ENCODE results near the gene TPRG1. TPM values are rescaled to one million over a fixed set of nuclear protein-coding genes. Genes with fewer than 3 reads are reported as not detected.

TPRG1 gene
- total RNA-seq, 1 donor from 2014 or later, result 11.6 TPM

DNA sequence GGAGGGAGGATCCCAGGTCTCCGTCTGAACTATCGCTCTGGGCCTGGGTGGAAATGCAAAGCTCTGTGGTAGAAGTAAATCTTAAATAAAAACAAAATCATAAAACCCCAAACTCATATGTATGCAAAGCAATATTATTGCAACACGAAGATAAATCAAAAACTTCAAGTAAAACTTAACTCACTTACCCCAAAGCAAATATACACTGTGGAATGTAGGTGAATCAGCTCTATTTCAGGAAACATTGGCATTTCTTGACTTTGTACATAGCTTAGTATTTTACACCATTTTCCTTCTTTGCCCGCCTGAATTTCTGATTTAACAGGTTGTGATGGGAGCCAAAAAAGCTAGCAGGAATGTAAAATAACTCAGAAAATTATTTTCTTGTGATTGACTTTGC is 126.2 kb downstream of the TPRG1 start:
- no peak for DNase-seq (ENCODE audit: extremely low spot score, unreplicated experiment)
- no peaks in the 10 kb centered on the region for H3K4me1 Mint-ChIP-seq (ENCODE audit: unreplicated experiment)
- peaks cover 65% of the 10 kb centered on the region for H3K27me3 Mint-ChIP-seq
- no peak overlapping the region for H3K4me3 Mint-ChIP-seq
- TF ChIP-seq CTCF (conservative IDR thresholded peaks at IDR 0.05), result no peak
- H3K27ac Mint-ChIP-seq, result no peak overlapping the region
- H3K36me3 Mint-ChIP-seq, result no peaks in the 10 kb centered on the region
- H3K9me3 Mint-ChIP-seq, result no peaks in the 10 kb centered on the region

DNA sequence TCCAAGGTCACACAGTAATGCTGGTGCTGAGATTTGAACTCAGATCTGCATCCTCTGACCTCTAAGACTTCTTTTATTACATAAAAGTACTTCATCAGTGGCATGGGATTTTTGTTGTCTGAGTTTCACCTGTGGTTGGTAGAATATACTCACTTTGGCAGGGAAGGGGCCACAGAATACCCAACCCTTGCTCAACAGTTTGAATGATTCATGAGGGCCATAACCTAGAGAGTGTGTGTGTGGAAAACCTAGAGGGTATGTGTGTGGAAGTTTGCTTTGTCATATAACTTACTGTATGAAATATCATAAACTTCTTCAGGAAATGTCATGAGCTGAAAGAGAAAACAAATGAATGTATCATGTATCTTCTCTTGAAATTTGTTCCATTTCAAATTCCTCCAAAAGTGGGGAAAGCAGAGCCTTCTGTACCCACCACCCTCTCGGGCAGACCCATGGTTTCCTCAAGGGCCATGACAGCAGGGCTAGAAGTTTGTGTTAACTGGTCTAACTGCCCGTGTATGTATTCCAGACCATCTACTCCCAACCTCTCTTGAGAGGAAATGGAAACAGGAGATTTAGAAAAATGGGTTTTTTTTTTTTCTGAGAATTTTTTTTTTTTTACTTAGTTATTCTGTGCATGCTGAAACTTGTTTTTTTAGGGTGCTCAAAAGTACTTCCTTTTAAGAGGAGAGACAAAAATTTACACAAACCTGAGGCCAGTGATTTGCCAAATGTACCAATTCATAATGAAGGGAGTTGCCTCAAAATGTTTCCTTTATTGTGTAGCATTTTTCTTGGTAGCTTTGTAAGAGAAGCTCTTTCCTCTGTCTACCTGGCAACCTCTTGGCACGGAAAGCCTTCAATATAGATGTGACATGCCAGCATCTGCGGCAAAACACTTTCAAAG is 127.0 kb downstream of the TPRG1 start:
- H3K4me3 Mint-ChIP-seq, result no peak overlapping the region
- no peak overlapping the region for H3K27ac Mint-ChIP-seq
- TF ChIP-seq CTCF (conservative IDR thresholded peaks at IDR 0.05), result no peak
- DNase-seq (ENCODE audit: extremely low spot score, unreplicated experiment), result no peak
- peaks cover 63% of the 10 kb centered on the region for H3K27me3 Mint-ChIP-seq
- H3K36me3 Mint-ChIP-seq, result no peaks in the 10 kb centered on the region
- peaks cover under 1% of the 10 kb centered on the region for H3K4me1 Mint-ChIP-seq (ENCODE audit: unreplicated experiment)
- no peaks in the 10 kb centered on the region for H3K9me3 Mint-ChIP-seq

GRCh38 chr3:189300345-189300744 is 128.6 kb downstream of the TPRG1 start:
- TF ChIP-seq CTCF (conservative IDR thresholded peaks at IDR 0.05), result no peak
- no peaks in the 10 kb centered on the region for H3K36me3 Mint-ChIP-seq
- no peak for DNase-seq (ENCODE audit: extremely low spot score, unreplicated experiment)
- H3K9me3 Mint-ChIP-seq, result no peaks in the 10 kb centered on the region
- peaks cover 16% of the 10 kb centered on the region for H3K4me1 Mint-ChIP-seq (ENCODE audit: unreplicated experiment)
- H3K27me3 Mint-ChIP-seq, result peaks cover 70% of the 10 kb centered on the region
- no peak overlapping the region for H3K4me3 Mint-ChIP-seq
- no peak overlapping the region for H3K27ac Mint-ChIP-seq

DNA sequence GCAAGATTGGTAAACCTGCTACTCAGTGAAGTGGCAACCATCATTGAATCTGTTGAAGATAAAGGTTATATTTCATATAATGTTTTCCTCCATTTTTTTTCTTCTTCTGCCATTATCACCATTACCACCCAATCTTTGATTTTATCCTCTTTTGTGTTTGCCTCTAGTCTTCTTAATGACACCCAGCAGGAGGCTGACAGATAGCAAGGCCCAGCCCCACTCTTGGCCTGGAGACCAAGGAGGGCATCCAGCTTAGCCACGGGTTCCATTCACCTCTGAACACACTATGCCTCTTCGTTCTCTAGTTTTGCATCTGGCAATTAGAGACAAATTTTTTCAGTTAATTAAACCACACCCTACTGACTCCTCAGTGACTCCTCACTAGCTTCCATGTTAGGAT is 129.7 kb downstream of the TPRG1 start:
- no peaks in the 10 kb centered on the region for H3K36me3 Mint-ChIP-seq
- no peak overlapping the region for H3K27ac Mint-ChIP-seq
- TF ChIP-seq CTCF (conservative IDR thresholded peaks at IDR 0.05), result no peak

DNA sequence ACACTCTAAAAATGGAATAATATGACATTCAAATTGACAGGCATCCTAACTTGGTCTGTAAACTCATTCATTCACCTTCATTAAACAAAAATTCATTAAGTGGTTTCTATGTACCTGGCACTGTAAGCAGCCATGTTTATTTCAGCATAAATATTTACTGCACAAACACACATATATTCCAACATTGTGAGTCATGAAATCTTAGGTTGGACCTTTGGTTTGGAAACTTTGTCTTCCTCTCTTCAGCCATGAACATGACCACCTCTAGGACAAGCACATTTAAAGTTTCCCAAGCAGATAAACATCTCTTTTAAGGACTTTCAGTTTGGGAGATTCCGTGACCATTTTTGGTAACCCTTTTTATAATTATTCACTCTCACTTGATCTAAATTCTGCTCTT is 131.8 kb downstream of the TPRG1 start:
- Mint-ChIP-seq H3K27me3 (peaks cover 69% of the 10 kb centered on the region), H3K9me3 (no peaks in the 10 kb centered on the region), H3K4me1 (ENCODE audit: unreplicated experiment) (peaks cover 18% of the 10 kb centered on the region), H3K4me3 (no peak overlapping the region), H3K27ac (peak overlapping the region; percentile 53), H3K36me3 (no peaks in the 10 kb centered on the region)
- no peak for DNase-seq (ENCODE audit: extremely low spot score, unreplicated experiment)
- TF ChIP-seq CTCF (conservative IDR thresholded peaks at IDR 0.05), result no peak

More for the DNA sequence above, 129.7 kb downstream of the TPRG1 start:
- Mint-ChIP-seq H3K4me3 (no peak overlapping the region), H3K4me1 (ENCODE audit: unreplicated experiment) (peaks cover 18% of the 10 kb centered on the region), H3K27me3 (peaks cover 68% of the 10 kb centered on the region), H3K9me3 (no peaks in the 10 kb centered on the region)
- DNase-seq (ENCODE audit: extremely low spot score, unreplicated experiment), result no peak
